Lung (tissue), 12 donors: ENCODE data around the gene ACTG1. TPM values are rescaled to one million over a fixed set of nuclear protein-coding genes. Genes with fewer than 3 reads are reported as not detected.

Experiments used
- ATAC-seq: fragments of 200-7000 bp; cut with Tn5 transposase; one replicate; pipeline ENCODE4 v1.9.1; 2020; ENCODE audit warnings: moderate number of reproducible peaks; ENCODE audit not compliant: insufficient read depth, low FRiP score
- DNase-seq, 3 donors: peaks; one replicate each; pipeline ENCODE4 v3.0.0-alpha.2; 2013 to 2017
- H3K27ac ChIP-seq, 2 donors: one replicate each; pipeline ENCODE4 v1.5.1; 2013; ENCODE audit warnings: mild to moderate bottlenecking in 2 of 2, moderate library complexity in 2 of 2, control low read depth in 1 of 2, inconsistent platforms in 1 of 2, low read depth in 1 of 2, low read length in 1 of 2
- H3K27me3 ChIP-seq, 3 donors: one replicate each; pipeline ENCODE4 v1.5.1; 2013; ENCODE audit warnings: low read length in 2 of 3; ENCODE audit not compliant: control insufficient read depth in 3 of 3, insufficient read depth in 3 of 3
- H3K36me3 ChIP-seq, 4 donors: one replicate each; pipeline ENCODE4 v1.5.1; 2013; ENCODE audit warnings: low read length in 4 of 4, mild to moderate bottlenecking in 1 of 4, moderate library complexity in 1 of 4; ENCODE audit not compliant: control insufficient read depth in 4 of 4, insufficient read depth in 4 of 4
- H3K4me1 ChIP-seq, 5 donors: one replicate each; pipeline ENCODE4 v1.5.1; 2013; ENCODE audit warnings: low read length in 5 of 5, mild to moderate bottlenecking in 2 of 5, moderate library complexity in 1 of 5; ENCODE audit not compliant: control insufficient read depth in 5 of 5, insufficient read depth in 5 of 5
- H3K4me3 ChIP-seq: one replicate; pipeline ENCODE4 v1.5.1; 2013; ENCODE audit warnings: mild to moderate bottlenecking, control low read depth, moderate library complexity
- H3K9ac ChIP-seq, 2 donors: one replicate each; pipeline ENCODE4 v1.5.1; 2013; ENCODE audit warnings: low read length in 2 of 2, control low read depth in 1 of 2; ENCODE audit not compliant: insufficient read depth in 1 of 2
- H3K9me3 ChIP-seq, 4 donors: one replicate each; pipeline ENCODE4 v1.5.1; 2013; ENCODE audit warnings: low read length in 3 of 4, mild to moderate bottlenecking in 1 of 4, moderate library complexity in 1 of 4; ENCODE audit not compliant: control insufficient read depth in 4 of 4, insufficient read depth in 3 of 4
- CTCF ChIP-seq: IDR thresholded peaks from 2 replicates; pipeline ENCODE4 v1.5.1; 2012; ENCODE audit warnings: mild to moderate bottlenecking; ENCODE audit errors: control extremely low read depth, extremely low read depth
- WGBS, 2 donors: extraction: QIAGEN DNeasy Blood & Tissue Kit; methylation state at CpG; one replicate each; pipeline ENCODE4 v1.1.7; 2013; 5-methylcytosine and 5-hydroxymethylcytosine counted together
- polyA plus RNA-seq, 2 donors: library from polyadenylated mRNA; stranded (reverse); fragments of 200-250 nt; gene quantifications; one replicate each; pipeline ENCODE4 v1.2.1, GENCODE V29; 2013
- total RNA-seq, 2 donors: library from RNA; depleted of rRNA in 1 of 2; stranded (reverse); fragments of >200 nt in 1 of 2; gene quantifications; one replicate each; pipeline ENCODE4 v1.2.1, GENCODE V29; 2014 to 2021
- donor health status: control.
- donor health status: control.
- donor health status: Bipolar disorder and iron deficiency.
- donor health status: healthy.
- donor health status: DM: yes; HTN: yes; CAD: no.

ACTG1 gene
- total and polyA plus RNA-seq, 4 donors, result 1,461 to 4,301 (median 3,063) TPM

GRCh38 chr17:81489012-81489997, 23.3 kb downstream of the ACTG1 start:
- Histone ChIP-seq H3K36me3 (no peaks in the 10 kb centered on the region), H3K9me3 (no peaks in the 10 kb centered on the region), H3K4me3 (no peak overlapping the region), H3K9ac (no peak overlapping the region), H3K4me1 (peaks cover 0 to 15% (median 0%) of the 10 kb centered on the region in 5 donors), H3K27ac (no peak overlapping the region), H3K27me3 (no peaks in the 10 kb centered on the region)
- DNase-seq (peak in 2 of 3 donors; percentile 53 to 54), ATAC-seq (no peak)
- TF ChIP-seq CTCF, result no peak
- 88 to 89% methylated on average over 27 of the region's 27 CpGs for WGBS, 2 donors

DNA sequence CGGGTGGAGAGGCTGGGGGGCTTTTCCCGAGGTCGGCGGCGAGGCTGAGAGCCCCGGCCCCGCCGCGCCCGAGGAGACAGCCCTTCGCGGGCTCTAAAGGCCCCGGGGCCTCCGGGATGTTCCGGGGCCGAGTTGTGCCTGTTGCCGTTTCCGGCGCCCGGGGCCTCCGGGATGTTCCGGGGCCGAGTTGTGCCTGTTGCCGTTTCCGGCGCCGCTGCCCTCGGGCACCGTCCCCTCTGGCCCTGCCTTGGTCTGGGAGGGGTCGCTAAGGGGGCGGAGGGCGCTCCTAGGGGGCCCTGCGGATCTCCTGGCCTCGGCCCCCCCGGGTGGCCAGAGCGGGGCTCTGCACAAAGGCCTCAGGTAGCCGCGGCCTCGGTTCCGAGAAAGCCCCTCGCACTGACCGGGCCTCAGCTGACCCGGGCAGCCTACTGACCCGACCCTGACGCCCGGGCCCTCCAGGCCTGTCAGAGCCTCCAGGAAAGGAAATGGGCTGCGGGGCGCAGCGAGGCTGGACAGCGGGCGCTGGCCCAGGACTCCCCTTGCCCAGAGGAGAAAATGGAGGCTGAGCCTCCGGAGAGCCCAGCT, 24.2 kb downstream of the ACTG1 start:
- Histone ChIP-seq H3K4me1 (peaks cover 0 to 23% (median 0%) of the 10 kb centered on the region in 5 donors), H3K36me3 (no peaks in the 10 kb centered on the region), H3K9ac (peak overlapping the region in 1 of 2 donors; percentile 25), H3K4me3 (peak overlapping the region; percentile 39), H3K27me3 (no peaks in the 10 kb centered on the region), H3K27ac (peak overlapping the region; percentile 88 to 99), H3K9me3 (no peaks in the 10 kb centered on the region)
- WGBS, 2 donors, result 11 to 13% methylated on average over 36 to 52 of the region's 52 CpGs
- ATAC-seq (no peak), DNase-seq (no peak)
- no peak for TF ChIP-seq CTCF

- peak; percentile 83 to 89 (median 84) for DNase-seq
- H3K4me1 ChIP-seq, result peaks cover 0 to 27% (median under 1%) of the 10 kb centered on the region in 5 donors
- peak overlapping the region; percentile 39 for H3K4me3 ChIP-seq
- H3K27ac ChIP-seq, result peak overlapping the region; percentile 88 to 99
- ATAC-seq, result peak; percentile 89
- H3K9ac ChIP-seq, result peak overlapping the region in 1 of 2 donors; percentile 25
- H3K9me3 ChIP-seq, result no peaks in the 10 kb centered on the region
- no peaks in the 10 kb centered on the region for H3K36me3 ChIP-seq
- no peaks in the 10 kb centered on the region for H3K27me3 ChIP-seq
- TF ChIP-seq CTCF, result no peak
- WGBS, 2 donors, result 8 to 11% methylated on average over 72 to 87 of the region's 87 CpGs
Measured at GRCh38 chr17:81487487-81488275, 24.9 kb downstream of the ACTG1 start.
